Panc1 (cell line): Measurements from ENCODE around the gene GPR61. TPM values are rescaled to one million over a fixed set of nuclear protein-coding genes. Genes with fewer than 3 reads are reported as not detected.
A peak's percentile ranks its signal among the peaks of the same experiment; 100 is the strongest.

Experiments
- ATAC-seq: fragments of 200-7000 bp; cut with Tn5 transposase; 2 replicates; pipeline ENCODE4 v1.9.1; 2020; ENCODE audit warnings: mild to moderate bottlenecking, moderate library complexity
- BruUV-seq: library from RNA; stranded (reverse); fragments of 400-500 nt; replicated peaks from 2 replicates; lab custom pipeline; 2021; lab: Mats Ljungman, UMichigan
- CTCF ChIA-PET: fragments of 300-600 bp; sonication (Branson Sonifier 250); formaldehyde crosslinking; loops from one replicate; lab custom pipeline; 2022; ENCODE audit warnings: antibody characterized with exemption; lab: Charles Lee
- POLR2A ChIA-PET: fragments of 300-600 bp; sonication (Branson Sonifier 250); formaldehyde crosslinking; loops from one replicate; lab custom pipeline; 2022; ENCODE audit warnings: antibody characterized with exemption; lab: Charles Lee
- DNase-seq: peaks from one replicate; pipeline ENCODE4 v3.0.0-alpha.2; 2010; ENCODE audit warnings: low read depth, low spot score
- H3K27ac ChIP-seq: 2 replicates; pipeline ENCODE4 v1.5.1; 2011; ENCODE audit warnings: mild to moderate bottlenecking, low read length, inconsistent platforms
- H3K27me3 ChIP-seq: fragments of 200-500 bp; sonication (Bioruptor generic); 2 replicates; pipeline ENCODE4 v1.6.0; 2014; ENCODE audit warnings: low read length, inconsistent platforms; ENCODE audit not compliant: control insufficient read depth, insufficient read depth
- H3K36me3 ChIP-seq: fragments of 200-500 bp; sonication (Bioruptor generic); 2 replicates; pipeline ENCODE4 v1.5.1; 2014; ENCODE audit warnings: inconsistent platforms, mild to moderate bottlenecking, low read length, moderate library complexity; ENCODE audit not compliant: control insufficient read depth, insufficient read depth
- H3K4me1 ChIP-seq: 2 replicates; pipeline ENCODE4 v1.5.1; 2011; ENCODE audit warnings: inconsistent platforms, mild to moderate bottlenecking, low read length, moderate library complexity; ENCODE audit not compliant: control insufficient read depth, insufficient read depth
- H3K4me3 ChIP-seq, 2 experiments: 2 replicates each; pipeline ENCODE4 v1.5.1; 2011 to 2012; ENCODE audit warnings: low read depth in 2 of 2, low read length in 2 of 2, mild to moderate bottlenecking in 2 of 2, inconsistent platforms in 1 of 2, moderate library complexity in 1 of 2
- H3K9me3 ChIP-seq: fragments of 200-500 bp; sonication (Bioruptor generic); 2 replicates; pipeline ENCODE4 v1.5.1; 2014; ENCODE audit warnings: low read depth, mild to moderate bottlenecking, inconsistent platforms, low read length, moderate library complexity; ENCODE audit not compliant: control insufficient read depth, insufficient read depth
- POLR2AphosphoS5 ChIP-seq: IDR thresholded peaks from 2 replicates; pipeline ENCODE4 v1.6.1; 2012; ENCODE audit warnings: mild to moderate bottlenecking, low read depth, low read length, moderate library complexity
- SIN3A ChIP-seq: IDR thresholded peaks from 2 replicates; pipeline ENCODE4 v1.6.1; 2012; ENCODE audit warnings: low read depth, mild to moderate bottlenecking, low read length, moderate library complexity, borderline replicate concordance; ENCODE audit not compliant: insufficient read depth
- TCF7L2 ChIP-seq: IDR thresholded peaks from 2 replicates; pipeline ENCODE4 v1.6.1; 2011; ENCODE audit warnings: mild to moderate bottlenecking, low read depth, low read length, inconsistent platforms
- in situ Hi-C: cut with HindIII; loops from 2 replicates; pipeline ENCODE4 v1.10.0; 2016; ENCODE audit warnings: low sequenced_read_pairs, low pct_unique_long_range_greater_than_20kb
- intact Hi-C: fragments of 100-400 bp; cut with micrococcal nuclease; formaldehyde crosslinking; loops from one replicate; pipeline ENCODE4 v1.10.0; 2022; ENCODE audit not compliant: unreplicated experiment
- total RNA-seq: library from RNA; stranded (reverse); gene quantifications from one replicate; pipeline ENCODE4 v1.2.1, GENCODE V29; 2021; ENCODE audit not compliant: unreplicated experiment
- TF ChIP-seq, protein P1 (sequence below), 2 experiments: IDR thresholded peaks; 2 replicates each; pipeline ENCODE4 v1.6.1; 2011 to 2012; ENCODE audit warnings: low read depth in 2 of 2, control low read depth in 1 of 2, low read length in 1 of 2, mild to moderate bottlenecking in 1 of 2, moderate library complexity in 1 of 2; ENCODE audit not compliant: insufficient read depth in 1 of 2
- TF ChIP-seq, protein P2 (sequence below): fragments of 450-650 bp; IDR thresholded peaks from 2 replicates; pipeline ENCODE4 v1.5.1; 2017; ENCODE audit warnings: mild to moderate bottlenecking

GPR61 gene
- total RNA-seq, 1 experiment from 2014 or later, result not detected

DNA sequence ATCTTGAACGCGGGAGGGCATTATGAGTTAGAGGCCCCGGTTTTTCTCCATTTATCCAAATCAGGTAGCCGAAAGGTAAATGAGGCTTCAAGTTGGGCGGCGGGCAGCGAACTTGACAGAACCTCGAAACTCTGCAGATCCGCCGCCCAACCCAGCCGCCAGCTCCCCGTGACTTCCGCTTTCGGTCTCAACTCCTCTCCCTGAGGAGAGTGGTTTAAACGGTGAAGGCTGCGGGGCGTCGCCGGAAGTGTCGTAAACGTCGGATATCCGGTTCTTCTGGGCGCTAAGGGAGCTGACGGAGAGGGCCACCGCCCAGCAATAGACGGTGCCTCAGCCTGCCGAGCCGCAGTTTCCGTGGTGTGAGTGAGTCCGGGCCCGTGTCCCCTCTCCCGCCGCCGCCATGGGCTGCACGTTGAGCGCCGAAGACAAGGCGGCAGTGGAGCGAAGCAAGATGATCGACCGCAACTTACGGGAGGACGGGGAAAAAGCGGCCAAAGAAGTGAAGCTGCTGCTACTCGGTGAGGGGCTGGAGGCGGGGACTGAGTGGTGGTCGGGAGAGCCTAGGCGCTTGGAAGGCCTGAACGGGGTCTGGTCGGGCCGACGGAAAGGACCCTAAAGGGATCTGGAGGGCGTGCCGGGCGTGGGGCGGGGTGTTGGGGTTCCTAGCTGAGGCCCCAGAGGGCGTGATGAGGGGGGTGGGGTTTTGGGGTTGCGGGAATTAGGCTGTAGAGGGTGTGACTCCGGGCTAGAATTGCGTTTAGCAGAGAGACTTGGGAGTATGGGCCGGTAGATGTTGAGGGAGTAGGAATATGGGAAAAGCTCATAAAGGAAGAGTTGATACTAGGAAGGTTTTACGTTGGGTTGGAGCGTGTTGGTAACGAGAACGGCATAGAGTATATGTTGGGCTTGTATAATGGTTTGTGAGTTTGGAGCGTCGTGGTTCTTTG is 8.9 kb downstream of the GPR61 start, which contains the start of gene GNAI3:
TSS of gene GNAI3 (plus strand) at position 295 of the 947 bp plus-strand sequence. CDS start at position 401, 106 bp downstream.
- H3K36me3 ChIP-seq, result peaks cover 12% of the 10 kb centered on the region; the same call in 1 of the 2 replicates
- intact Hi-C loops, result loop anchor here (5.0 to 10.0 kb wide), 3 partner anchors 74 to 436 kb away; partner anchors contain the start of gene AHCYL1
- peak; percentile 77 for DNase-seq
- BruUV-seq, result no TSS peak
- peak within 1 kb of the TSS; percentile 65 to 94 for H3K4me3 ChIP-seq
- peak; percentile 95 for ATAC-seq
- ChIA-PET POLR2A (interaction anchor here (0.5 kb wide), 2 partner anchors 49 to 499 kb away, joined by 3 read pairs; no protein-coding TSS in a partner anchor), CTCF (interaction anchor here (1.2 kb wide), 1 partner anchor 91 kb away, joined by 5 read pairs; no protein-coding TSS in a partner anchor)
- in situ Hi-C loops, result no loop called here
- H3K27ac ChIP-seq, result peak within 1 kb of the TSS; percentile 98
- H3K27me3 ChIP-seq, result no peaks in the 10 kb centered on the region
- H3K4me1 ChIP-seq, result peaks cover 9% of the 10 kb centered on the region; the same call in 1 of the 2 replicates
- H3K9me3 ChIP-seq, result no peaks in the 10 kb centered on the region
- TF ChIP-seq, protein P1, sequence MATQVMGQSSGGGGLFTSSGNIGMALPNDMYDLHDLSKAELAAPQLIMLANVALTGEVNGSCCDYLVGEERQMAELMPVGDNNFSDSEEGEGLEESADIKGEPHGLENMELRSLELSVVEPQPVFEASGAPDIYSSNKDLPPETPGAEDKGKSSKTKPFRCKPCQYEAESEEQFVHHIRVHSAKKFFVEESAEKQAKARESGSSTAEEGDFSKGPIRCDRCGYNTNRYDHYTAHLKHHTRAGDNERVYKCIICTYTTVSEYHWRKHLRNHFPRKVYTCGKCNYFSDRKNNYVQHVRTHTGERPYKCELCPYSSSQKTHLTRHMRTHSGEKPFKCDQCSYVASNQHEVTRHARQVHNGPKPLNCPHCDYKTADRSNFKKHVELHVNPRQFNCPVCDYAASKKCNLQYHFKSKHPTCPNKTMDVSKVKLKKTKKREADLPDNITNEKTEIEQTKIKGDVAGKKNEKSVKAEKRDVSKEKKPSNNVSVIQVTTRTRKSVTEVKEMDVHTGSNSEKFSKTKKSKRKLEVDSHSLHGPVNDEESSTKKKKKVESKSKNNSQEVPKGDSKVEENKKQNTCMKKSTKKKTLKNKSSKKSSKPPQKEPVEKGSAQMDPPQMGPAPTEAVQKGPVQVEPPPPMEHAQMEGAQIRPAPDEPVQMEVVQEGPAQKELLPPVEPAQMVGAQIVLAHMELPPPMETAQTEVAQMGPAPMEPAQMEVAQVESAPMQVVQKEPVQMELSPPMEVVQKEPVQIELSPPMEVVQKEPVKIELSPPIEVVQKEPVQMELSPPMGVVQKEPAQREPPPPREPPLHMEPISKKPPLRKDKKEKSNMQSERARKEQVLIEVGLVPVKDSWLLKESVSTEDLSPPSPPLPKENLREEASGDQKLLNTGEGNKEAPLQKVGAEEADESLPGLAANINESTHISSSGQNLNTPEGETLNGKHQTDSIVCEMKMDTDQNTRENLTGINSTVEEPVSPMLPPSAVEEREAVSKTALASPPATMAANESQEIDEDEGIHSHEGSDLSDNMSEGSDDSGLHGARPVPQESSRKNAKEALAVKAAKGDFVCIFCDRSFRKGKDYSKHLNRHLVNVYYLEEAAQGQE (IDR thresholded peaks at IDR 0.05; ENCODE audit: insufficient read depth in 1 of 2, low read depth in 2 of 2, low read length in 1 of 2), result no peak
- TF ChIP-seq TCF7L2, result peak; percentile 54
- no peak for TF ChIP-seq SIN3A
- TF ChIP-seq, protein P2, sequence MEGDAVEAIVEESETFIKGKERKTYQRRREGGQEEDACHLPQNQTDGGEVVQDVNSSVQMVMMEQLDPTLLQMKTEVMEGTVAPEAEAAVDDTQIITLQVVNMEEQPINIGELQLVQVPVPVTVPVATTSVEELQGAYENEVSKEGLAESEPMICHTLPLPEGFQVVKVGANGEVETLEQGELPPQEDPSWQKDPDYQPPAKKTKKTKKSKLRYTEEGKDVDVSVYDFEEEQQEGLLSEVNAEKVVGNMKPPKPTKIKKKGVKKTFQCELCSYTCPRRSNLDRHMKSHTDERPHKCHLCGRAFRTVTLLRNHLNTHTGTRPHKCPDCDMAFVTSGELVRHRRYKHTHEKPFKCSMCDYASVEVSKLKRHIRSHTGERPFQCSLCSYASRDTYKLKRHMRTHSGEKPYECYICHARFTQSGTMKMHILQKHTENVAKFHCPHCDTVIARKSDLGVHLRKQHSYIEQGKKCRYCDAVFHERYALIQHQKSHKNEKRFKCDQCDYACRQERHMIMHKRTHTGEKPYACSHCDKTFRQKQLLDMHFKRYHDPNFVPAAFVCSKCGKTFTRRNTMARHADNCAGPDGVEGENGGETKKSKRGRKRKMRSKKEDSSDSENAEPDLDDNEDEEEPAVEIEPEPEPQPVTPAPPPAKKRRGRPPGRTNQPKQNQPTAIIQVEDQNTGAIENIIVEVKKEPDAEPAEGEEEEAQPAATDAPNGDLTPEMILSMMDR, result no peak
- peak; percentile 90 for TF ChIP-seq POLR2AphosphoS5

DNA sequence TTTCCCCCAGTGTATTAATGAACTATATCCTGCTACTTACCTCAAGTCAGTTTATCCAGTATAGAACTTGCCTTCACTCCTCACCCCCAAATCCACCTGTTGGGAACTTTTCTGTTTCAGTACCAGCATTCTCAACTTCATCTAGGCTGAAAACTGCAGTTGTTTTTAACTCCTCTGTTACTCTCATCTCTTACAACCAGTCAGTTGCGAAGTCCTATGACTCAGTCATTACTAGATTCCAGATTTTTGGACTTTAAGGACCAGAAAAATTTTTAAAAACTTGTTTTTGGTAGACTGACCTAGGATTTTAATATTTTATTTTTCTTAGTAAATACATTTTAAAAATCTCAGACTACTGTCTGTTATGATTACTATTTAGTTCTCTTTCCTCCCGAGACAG is 16.9 kb downstream of the GPR61 start:
- Histone ChIP-seq H3K27me3 (no peaks in the 10 kb centered on the region), H3K9me3 (no peaks in the 10 kb centered on the region), H3K27ac (no peak overlapping the region), H3K4me3 (no peak overlapping the region), H3K36me3 (no peaks in the 10 kb centered on the region), H3K4me1 (no peaks in the 10 kb centered on the region; the same call in 1 of the 2 replicates)
- in situ Hi-C loops, result no loop called here
- ChIA-PET CTCF (no interaction called here), POLR2A (no interaction called here)
- TF ChIP-seq, protein P2, result no peak
- TF ChIP-seq TCF7L2, result no peak
- no peak for TF ChIP-seq SIN3A
- TF ChIP-seq, protein P1 (IDR thresholded peaks at IDR 0.05; ENCODE audit: insufficient read depth in 1 of 2, low read depth in 2 of 2, low read length in 1 of 2), result no peak
- TF ChIP-seq POLR2AphosphoS5, result no peak
- no TSS peak for BruUV-seq
- DNase-seq (no peak), ATAC-seq (no peak)
- intact Hi-C loops, result no loop called here
